H1 (cell line): ENCODE data around the gene PLSCR5. TPM values are rescaled to one million over a fixed set of nuclear protein-coding genes. Genes with fewer than 3 reads are reported as not detected.

Source experiments
- CTCF ChIA-PET: fragments of 300-600 bp; sonication (Branson Sonifier 250); formaldehyde crosslinking; loops from one replicate; lab custom pipeline; 2021; ENCODE audit not compliant: partially characterized antibody; lab: Charles Lee
- POLR2A ChIA-PET: fragments of 300-600 bp; sonication (Branson Sonifier 250); formaldehyde crosslinking; loops from one replicate; lab custom pipeline; 2021; ENCODE audit warnings: inconsistent platforms; ENCODE audit not compliant: partially characterized antibody; lab: Charles Lee
- DNase-seq, 2 experiments: peaks; one replicate each; pipeline versions ENCODE4 v3.0.0 to v3.0.0-alpha.2; 2010 to 2022; ENCODE audit warnings: low spot score in 2 of 2, low read depth in 1 of 2, mixed read lengths in 1 of 2
- FAIRE-seq: peaks from 2 replicates; lab custom pipeline; 2011; peaks lifted over from hg19 to GRCh38; lab: Jason Lieb, UNC
- H2AFZ ChIP-seq: 2 replicates; pipeline ENCODE4 v1.8.1; 2012; ENCODE audit warnings: low read length, inconsistent platforms
- H2AK5ac ChIP-seq: 2 replicates; pipeline ENCODE4 v1.6.1; 2013; ENCODE audit warnings: low read depth, low read length
- H2BK120ac ChIP-seq: replicated peaks from 2 replicates; pipeline ENCODE3; 2013; ENCODE audit warnings: low read depth, low read length, inconsistent platforms
- H2BK12ac ChIP-seq: 2 replicates; pipeline ENCODE4 v1.6.1; 2013; ENCODE audit warnings: low read depth, low read length
- H2BK15ac ChIP-seq: 2 replicates; pipeline ENCODE4 v1.6.1; 2013; ENCODE audit warnings: low read length
- H2BK20ac ChIP-seq: 2 replicates; pipeline ENCODE4 v1.6.1; 2013; ENCODE audit warnings: low read length
- H2BK5ac ChIP-seq: 2 replicates; pipeline ENCODE4 v1.6.1; 2013; ENCODE audit warnings: low read depth, low read length
- H3K14ac ChIP-seq: 2 replicates; pipeline ENCODE4 v1.6.1; 2013; ENCODE audit warnings: inconsistent platforms; ENCODE audit not compliant: insufficient read length
- H3K18ac ChIP-seq: 2 replicates; pipeline ENCODE4 v1.6.1; 2013; ENCODE audit warnings: low read length; ENCODE audit errors: extremely low read depth
- H3K23ac ChIP-seq: 2 replicates; pipeline ENCODE4 v1.6.1; 2013; ENCODE audit warnings: inconsistent platforms; ENCODE audit not compliant: insufficient read length
- H3K23me2 ChIP-seq: 2 replicates; pipeline ENCODE4 v1.6.1; 2013; ENCODE audit warnings: low read depth, low read length
- H3K27ac ChIP-seq: 2 replicates; pipeline ENCODE4 v1.6.1; 2011; ENCODE audit warnings: low read depth, low read length, inconsistent platforms
- H3K27me3 ChIP-seq, 4 experiments: replicated peaks in 1 of 4; 1 replicate in 1 of 4; 2 replicates in 3 of 4; pipeline versions ENCODE4 v1.6.1 to v1.8.1; 2011 to 2013; ENCODE audit warnings: low read length in 3 of 4, mild to moderate bottlenecking in 3 of 4, inconsistent platforms in 2 of 4, mixed read lengths in 2 of 4, moderate library complexity in 1 of 4; ENCODE audit not compliant: control insufficient read depth in 3 of 4, insufficient read depth in 3 of 4; ENCODE audit errors: extremely low read depth in 1 of 4
- H3K36me3 ChIP-seq, 4 experiments: 2 replicates each; pipeline versions ENCODE4 v1.6.1 to v1.8.1; 2011 to 2013; ENCODE audit warnings: mild to moderate bottlenecking in 4 of 4, low read length in 3 of 4, moderate library complexity in 2 of 4, control low read depth in 1 of 4, inconsistent platforms in 1 of 4; ENCODE audit not compliant: insufficient read depth in 4 of 4, control insufficient read depth in 2 of 4
- H3K4ac ChIP-seq: replicated peaks from 2 replicates; pipeline ENCODE3; 2013; ENCODE audit warnings: low read length, low read depth, mixed read lengths, inconsistent platforms; ENCODE audit not compliant: insufficient read length
- H3K4me1 ChIP-seq, 4 experiments: replicated peaks in 1 of 4; 1 replicate in 1 of 4; 2 replicates in 3 of 4; pipeline versions ENCODE4 v1.6.1 to v1.8.1; 2011 to 2013; ENCODE audit warnings: low read length in 3 of 4, inconsistent platforms in 2 of 4, mixed read lengths in 1 of 4; ENCODE audit not compliant: insufficient read depth in 4 of 4, control insufficient read depth in 3 of 4
- H3K4me2 ChIP-seq, 2 experiments: 2 replicates each; pipeline versions ENCODE4 v1.6.1 to v1.8.1; 2011 to 2013; ENCODE audit warnings: low read depth in 2 of 2, low read length in 2 of 2, control low read depth in 1 of 2, inconsistent platforms in 1 of 2, mild to moderate bottlenecking in 1 of 2; ENCODE audit not compliant: insufficient read depth in 1 of 2
- H3K4me3 ChIP-seq, 4 experiments: fragments of 200-600, 300-600 bp in 1 of 4; sonication (generic), shearing (Covaris generic), sonication (Bioruptor Twin) in 1 of 4; 2 replicates each; pipeline versions ENCODE4 v1.5.1 to v1.8.1; 2011 to 2016; ENCODE audit warnings: low read length in 4 of 4, low read depth in 3 of 4, control low read depth in 2 of 4, inconsistent platforms in 2 of 4, mild to moderate bottlenecking in 2 of 4, mixed read lengths in 1 of 4, moderate library complexity in 1 of 4; ENCODE audit not compliant: insufficient read depth in 2 of 4; ENCODE audit errors: extremely low read depth in 1 of 4
- H3K56ac ChIP-seq: replicated peaks from 2 replicates; pipeline ENCODE3; 2013; ENCODE audit warnings: low read depth, mild to moderate bottlenecking, mixed read lengths, low read length, inconsistent platforms; ENCODE audit not compliant: insufficient read length
- H3K79me1 ChIP-seq: 2 replicates; pipeline ENCODE4 v1.6.1; 2013; ENCODE audit warnings: low read depth, low read length, control low read depth
- H3K79me2 ChIP-seq, 2 experiments: 2 replicates each; pipeline versions ENCODE4 v1.6.1 to v1.8.1; 2012 to 2013; ENCODE audit warnings: low read length in 2 of 2, mild to moderate bottlenecking in 2 of 2, inconsistent platforms in 1 of 2; ENCODE audit not compliant: insufficient read depth in 2 of 2, control insufficient read depth in 1 of 2
- H3K9ac ChIP-seq, 4 experiments: replicated peaks in 1 of 4; 1 replicate in 1 of 4; 2 replicates in 3 of 4; pipeline versions ENCODE4 v1.6.1 to v1.8.1; 2011 to 2013; ENCODE audit warnings: low read depth in 3 of 4, low read length in 3 of 4, control low read depth in 2 of 4, mild to moderate bottlenecking in 2 of 4, moderate library complexity in 2 of 4, inconsistent platforms in 1 of 4; ENCODE audit errors: extremely low read depth in 1 of 4
- H3K9me3 ChIP-seq, 2 experiments: 2 replicates each; pipeline versions ENCODE4 v1.6.1 to v1.8.1; 2012 to 2013; ENCODE audit warnings: mild to moderate bottlenecking in 2 of 2, moderate library complexity in 2 of 2, control low read depth in 1 of 2, inconsistent platforms in 1 of 2, low read depth in 1 of 2, low read length in 1 of 2, mixed read lengths in 1 of 2; ENCODE audit not compliant: insufficient read depth in 2 of 2
- H4K20me1 ChIP-seq, 2 experiments: replicated peaks in 1 of 2; 2 replicates each; pipeline versions ENCODE3 to v1.8.1; 2011 to 2013; ENCODE audit warnings: inconsistent platforms in 2 of 2, low read length in 2 of 2, mild to moderate bottlenecking in 1 of 2; ENCODE audit not compliant: insufficient read depth in 2 of 2, control insufficient read depth in 1 of 2
- H4K5ac ChIP-seq: 2 replicates; pipeline ENCODE4 v1.6.1; 2013; ENCODE audit warnings: low read length, low read depth, mixed read lengths, inconsistent platforms; ENCODE audit not compliant: insufficient read length
- H4K8ac ChIP-seq: 2 replicates; pipeline ENCODE4 v1.8.0; 2013; ENCODE audit warnings: mild to moderate bottlenecking, moderate library complexity, low read length, inconsistent platforms; ENCODE audit not compliant: insufficient read depth; ENCODE audit errors: extremely low read depth
- H4K91ac ChIP-seq: replicated peaks from 2 replicates; pipeline ENCODE3; 2013; ENCODE audit warnings: low read length, mixed read lengths, inconsistent platforms; ENCODE audit not compliant: insufficient read length
- ASH2L ChIP-seq: fragments of 200-600, 300-600 bp; sonication (generic); IDR thresholded peaks from one replicate; pipeline ENCODE4 v1.7.1; 2017; ENCODE audit warnings: low read length
- CHD1 ChIP-seq: IDR thresholded peaks from 2 replicates; pipeline ENCODE4 v1.6.1; 2012; ENCODE audit warnings: low read depth, low read length, improper control_type of control experiment
- CHD2 ChIP-seq: IDR thresholded peaks from 2 replicates; pipeline ENCODE4 v1.6.1; 2012; ENCODE audit warnings: low read length, improper control_type of control experiment
- NANOG ChIP-seq: IDR thresholded peaks from 2 replicates; pipeline ENCODE4 v1.6.1; 2011; ENCODE audit warnings: low read length, low read depth, mild to moderate bottlenecking, inconsistent platforms; ENCODE audit not compliant: insufficient read depth, poor library complexity, severe bottlenecking
- NRF1 ChIP-seq: IDR thresholded peaks from 2 replicates; pipeline ENCODE4 v1.6.1; 2011; ENCODE audit warnings: mild to moderate bottlenecking, low read depth, low read length, improper control_type of control experiment
- POLR2AphosphoS5 ChIP-seq: IDR thresholded peaks from 2 replicates; pipeline ENCODE4 v1.6.1; 2011; ENCODE audit warnings: low read depth, low read length
- RBBP5 ChIP-seq: IDR thresholded peaks from 2 replicates; pipeline ENCODE4 v1.7.1; 2012; ENCODE audit warnings: low read depth, mild to moderate bottlenecking, inconsistent platforms, low read length, moderate library complexity, borderline replicate concordance
- SAP30 ChIP-seq: fragments of 300-600 bp; sonication (generic); IDR thresholded peaks from 2 replicates; pipeline ENCODE4 v1.7.1; 2012; ENCODE audit warnings: low read length, moderate library complexity, mild to moderate bottlenecking, inconsistent platforms; ENCODE audit not compliant: insufficient read depth, insufficient replicate concordance
- WGBS, 2 experiments: shearing (Covaris generic) in 1 of 2; methylation state at CpG; one replicate each; pipeline versions ENCODE4 v1.1.6 to v1.1.7; 2013 to 2015; ENCODE audit warnings: low lambda C conversion rate in 2 of 2, mixed read lengths in 2 of 2, inconsistent platforms in 1 of 2, low coverage in 1 of 2, missing lambda C conversion rate in 1 of 2; ENCODE audit not compliant: insufficient replicate concordance in 2 of 2, insufficient coverage in 1 of 2, insufficient read length in 1 of 2; ENCODE audit errors: extremely low coverage in 1 of 2, missing lambda C conversion rate in 1 of 2; 5-methylcytosine and 5-hydroxymethylcytosine counted together
- polyA plus RNA-seq, 7 experiments: library from polyadenylated mRNA; depleted of rRNA in 3 of 7; stranded (reverse) in 5 of 7; unstranded in 2 of 7; fragments of >200 nt in 5 of 7; fragments of 200-250 nt in 2 of 7; gene quantifications; 1 replicate in 5 of 7; 2 replicates in 1 of 7; 4 replicates in 1 of 7; pipeline versions ENCODE4 v1.2.1 to v1.2.3, GENCODE V29; 2011 to 2013; ENCODE audit warnings: missing spikeins in 2 of 7, mixed read lengths in 2 of 7
- total RNA-seq: library from RNA; stranded (reverse); fragmentation: NEBNext Ultra II Directional; extraction: Animal tissue kit (Norgen Biotek cat#: 25700); gene quantifications from 2 replicates; pipeline ENCODE4 v1.2.1, GENCODE V29; 2021

PLSCR5 gene
- total and polyA plus RNA-seq, 2 of the 8 experiments (the other 6 are each of a cell fraction or from before 2014, with no cell fraction given): not detected

DNA sequence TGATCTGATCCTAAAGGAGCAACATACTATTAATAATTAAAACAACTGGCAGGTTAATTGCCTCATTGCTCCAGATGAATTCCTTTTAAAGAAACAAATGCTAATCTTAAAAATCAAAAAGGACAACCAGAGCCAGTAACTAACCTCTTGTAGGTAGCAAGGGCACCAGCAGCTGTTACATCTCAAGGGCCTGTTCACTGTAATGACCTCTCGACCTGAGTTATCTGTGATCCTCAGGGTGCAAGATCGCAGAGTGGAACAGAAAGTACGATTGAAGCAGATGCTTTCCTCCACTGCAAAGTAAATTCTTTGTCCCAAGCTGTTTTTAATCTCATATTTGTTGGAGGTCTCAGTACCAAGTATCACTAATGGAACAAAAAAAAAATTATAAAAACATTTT is 11.4 kb downstream of the PLSCR5 start:
- H3K18ac ChIP-seq: no peak overlapping the region
- no peaks in the 10 kb centered on the region for H3K79me1 ChIP-seq
- H3K36me3 ChIP-seq: no peaks in the 10 kb centered on the region
- no peaks in the 10 kb centered on the region for H3K23me2 ChIP-seq
- 89% methylated on average over 3 of the region's 3 CpGs; no CpG with 5 or more reads in 1 of the 2 experiments for WGBS, 2 experiments
- H2BK15ac ChIP-seq: no peak overlapping the region
- H2BK20ac ChIP-seq: no peak overlapping the region
- H3K9ac ChIP-seq: no peak overlapping the region
- no peak overlapping the region for H2BK12ac ChIP-seq
- no peaks in the 10 kb centered on the region for H3K9me3 ChIP-seq
- H3K4me1 ChIP-seq: no peaks in the 10 kb centered on the region
- no peak overlapping the region for H4K8ac ChIP-seq
- FAIRE-seq: no peak
- no peak overlapping the region for H3K27ac ChIP-seq
- no peak overlapping the region for H3K14ac ChIP-seq
- no peak overlapping the region for H3K56ac ChIP-seq
- no peak overlapping the region for H2BK5ac ChIP-seq
- H3K4ac ChIP-seq: no peak overlapping the region
- POLR2A ChIA-PET: no interaction called here
- no peak overlapping the region for H2BK120ac ChIP-seq
- no peaks in the 10 kb centered on the region for H4K20me1 ChIP-seq
- no peak overlapping the region for H3K4me2 ChIP-seq
- no peak overlapping the region for H2AFZ ChIP-seq
- TF ChIP-seq CHD1: no peak
- no peak for TF ChIP-seq RBBP5
- TF ChIP-seq NANOG: no peak
- no peak for TF ChIP-seq SAP30
- TF ChIP-seq POLR2AphosphoS5: no peak
- TF ChIP-seq CHD2: no peak
- TF ChIP-seq ASH2L: no peak
- no peak for TF ChIP-seq NRF1
- TF ChIP-seq, all 59 proteins: peak for 0
- CTCF ChIA-PET: interaction anchor here (0.7 to 2.6 kb wide), 12 partner anchors 9 to 529 kb away, joined by 3 to 14 read pairs (median 6); no protein-coding TSS in a partner anchor
- Histone ChIP-seq H3K27me3 (no peaks in the 10 kb centered on the region), H4K91ac (no peak overlapping the region), H3K4me3 (no peak overlapping the region), H3K23ac (no peak overlapping the region), H2AK5ac (no peak overlapping the region), H3K79me2 (no peaks in the 10 kb centered on the region), H4K5ac (no peak overlapping the region)
- DNase-seq: no peak
